ENCODE data around the gene ZNF516.

The ZNF516 gene

DNA sequence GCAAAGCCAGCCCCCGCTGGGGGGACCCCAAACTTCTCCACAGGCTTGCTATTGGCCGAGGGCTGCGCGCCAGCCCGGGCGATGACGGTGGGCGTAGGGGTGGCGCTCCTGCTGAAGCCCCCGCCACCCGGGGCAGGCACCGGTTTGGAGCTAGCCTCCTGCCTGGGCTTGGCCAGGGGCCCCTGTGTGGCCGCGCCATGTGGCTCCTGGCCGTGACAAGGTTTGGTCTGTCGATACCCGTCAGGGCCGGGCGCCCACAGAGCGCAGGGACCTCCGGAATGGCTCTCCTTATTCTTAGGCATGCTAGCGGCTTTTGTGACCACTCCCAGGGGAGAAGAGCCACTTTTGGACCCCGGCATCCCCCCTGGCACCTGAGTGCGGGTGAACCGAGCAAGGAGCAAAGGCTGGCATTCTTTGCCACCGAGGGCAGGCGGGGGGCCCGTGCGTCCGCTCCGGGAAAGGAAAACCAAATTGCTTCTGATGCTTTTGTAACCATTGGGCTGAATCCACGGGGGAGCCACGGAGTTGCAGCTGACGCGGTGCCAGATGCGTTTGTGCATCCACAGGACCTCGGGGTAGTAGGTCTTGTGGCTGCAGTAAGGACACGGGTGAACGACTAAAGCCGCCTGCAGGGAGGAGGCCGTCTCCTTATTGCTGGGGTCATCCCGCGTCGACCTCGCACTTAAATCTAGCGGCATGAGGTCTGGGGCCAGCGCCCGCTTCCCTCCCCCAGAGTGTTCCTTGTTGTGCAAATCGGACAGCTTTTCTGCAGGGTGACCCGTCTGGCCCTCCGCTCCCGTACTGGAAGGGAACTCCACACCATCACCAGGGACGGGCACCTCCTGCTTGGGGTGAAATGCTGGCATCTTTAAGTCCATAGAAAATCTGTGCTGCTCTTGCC lies 115.6 kb downstream of the ZNF516 start:
- FAIRE-seq, result no peak

DNA sequence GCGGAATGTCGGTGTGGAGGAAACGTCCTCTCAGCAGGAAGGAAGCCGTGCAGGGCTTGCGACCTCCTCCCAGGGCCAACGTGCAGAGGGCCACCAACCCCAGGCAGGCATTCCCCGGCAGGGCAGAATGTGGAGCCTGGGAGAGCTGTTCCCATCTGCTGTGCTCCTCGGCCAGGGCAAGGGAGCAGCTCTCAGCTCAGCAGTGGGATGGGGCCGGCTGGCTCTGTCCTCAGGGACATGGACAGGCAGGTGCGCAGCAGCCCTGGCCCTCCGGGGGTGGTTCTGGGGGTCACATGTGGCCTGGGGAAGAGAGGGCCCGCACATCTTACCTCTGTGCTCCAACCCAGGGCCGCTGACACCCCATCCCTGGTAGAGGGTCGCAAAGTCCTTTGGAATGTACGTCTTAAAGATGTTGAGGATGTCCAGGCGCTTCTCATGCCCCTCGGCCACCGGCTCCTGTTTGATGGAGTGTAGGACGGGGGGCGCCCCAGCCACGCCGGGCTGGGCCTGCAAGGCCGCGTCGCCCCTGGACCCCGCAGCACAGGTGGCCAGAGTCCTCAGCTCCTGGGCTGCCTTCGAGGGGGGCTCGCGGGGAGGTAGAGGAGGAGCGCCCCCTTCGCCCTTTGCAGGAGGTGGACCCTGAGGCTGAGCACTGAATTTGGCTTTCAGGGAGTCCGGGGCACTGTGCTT lies 116.4 kb downstream of the ZNF516 start:
- FAIRE-seq, result no peak

DNA sequence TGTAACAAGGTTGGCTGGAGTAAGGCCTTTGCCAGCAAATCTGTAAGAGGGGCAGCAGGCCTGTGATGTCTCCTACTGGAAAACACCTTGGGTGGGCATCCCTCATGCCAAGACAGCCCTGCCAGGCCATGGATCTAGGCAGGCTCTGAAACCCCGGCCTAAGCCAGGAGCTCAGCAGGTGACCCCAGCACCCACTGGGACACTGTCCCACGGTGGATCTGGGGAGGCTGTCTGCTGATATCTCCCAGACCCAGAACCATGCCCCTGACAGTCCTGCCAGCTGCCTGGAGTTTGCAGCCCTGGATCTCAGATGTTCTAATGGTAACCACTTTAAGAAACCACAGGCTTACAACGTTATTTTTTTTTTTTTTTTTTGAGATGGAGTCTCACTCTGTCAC lies 117.7 kb downstream of the ZNF516 start:
- FAIRE-seq, result no peak

DNA sequence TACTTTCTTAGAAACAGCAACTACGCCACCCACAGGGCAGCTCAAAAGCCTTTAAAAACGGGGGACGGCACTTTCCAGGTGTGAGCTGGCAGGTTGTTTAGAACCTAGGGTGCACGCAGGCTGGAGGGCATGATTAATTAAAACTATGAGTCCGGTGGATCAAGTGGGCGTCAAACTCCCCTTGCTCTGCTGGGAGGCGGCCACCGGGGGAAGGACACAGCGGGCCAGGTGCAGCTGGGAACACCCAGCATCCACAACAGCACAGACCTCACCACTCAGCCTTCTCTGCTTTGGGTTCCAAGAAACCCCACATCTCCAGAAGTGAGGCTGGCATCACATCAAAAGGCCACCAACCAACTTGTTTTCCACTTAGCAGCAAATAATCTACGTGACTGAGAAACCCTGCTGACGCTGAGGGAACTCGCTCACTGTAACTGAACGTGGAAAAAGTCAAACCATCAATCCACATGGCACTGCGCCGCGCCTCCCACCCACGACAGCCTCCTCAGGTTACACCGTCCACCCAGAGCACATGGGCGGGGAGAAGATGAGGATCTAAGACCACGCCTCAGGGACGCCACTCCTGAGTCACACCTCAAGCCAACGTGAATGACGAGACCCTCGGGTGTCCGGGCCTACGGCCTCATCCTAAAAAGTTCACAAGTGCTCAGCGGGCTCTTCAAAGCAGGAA lies 118.2 kb downstream of the ZNF516 start:
- no peak for FAIRE-seq

DNA sequence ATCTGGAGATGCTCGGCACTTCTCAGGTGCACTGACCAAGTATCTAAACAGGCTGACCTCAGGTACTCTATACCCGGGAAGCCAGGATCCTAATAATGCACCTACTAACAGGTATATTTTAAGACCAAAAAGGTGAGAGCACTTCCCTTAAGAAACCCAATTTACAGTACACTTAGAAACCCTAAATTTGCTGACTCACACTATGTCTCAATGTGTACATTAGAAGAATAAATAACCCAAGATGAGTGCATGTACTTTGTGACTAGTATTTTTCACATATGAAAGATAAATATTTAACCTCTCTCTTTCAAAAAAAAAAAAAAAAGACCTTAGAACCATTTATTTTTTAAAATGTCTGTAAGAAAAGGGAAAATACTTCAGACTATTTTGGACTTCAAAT lies 118.8 kb downstream of the ZNF516 start:
- FAIRE-seq, result no peak

DNA sequence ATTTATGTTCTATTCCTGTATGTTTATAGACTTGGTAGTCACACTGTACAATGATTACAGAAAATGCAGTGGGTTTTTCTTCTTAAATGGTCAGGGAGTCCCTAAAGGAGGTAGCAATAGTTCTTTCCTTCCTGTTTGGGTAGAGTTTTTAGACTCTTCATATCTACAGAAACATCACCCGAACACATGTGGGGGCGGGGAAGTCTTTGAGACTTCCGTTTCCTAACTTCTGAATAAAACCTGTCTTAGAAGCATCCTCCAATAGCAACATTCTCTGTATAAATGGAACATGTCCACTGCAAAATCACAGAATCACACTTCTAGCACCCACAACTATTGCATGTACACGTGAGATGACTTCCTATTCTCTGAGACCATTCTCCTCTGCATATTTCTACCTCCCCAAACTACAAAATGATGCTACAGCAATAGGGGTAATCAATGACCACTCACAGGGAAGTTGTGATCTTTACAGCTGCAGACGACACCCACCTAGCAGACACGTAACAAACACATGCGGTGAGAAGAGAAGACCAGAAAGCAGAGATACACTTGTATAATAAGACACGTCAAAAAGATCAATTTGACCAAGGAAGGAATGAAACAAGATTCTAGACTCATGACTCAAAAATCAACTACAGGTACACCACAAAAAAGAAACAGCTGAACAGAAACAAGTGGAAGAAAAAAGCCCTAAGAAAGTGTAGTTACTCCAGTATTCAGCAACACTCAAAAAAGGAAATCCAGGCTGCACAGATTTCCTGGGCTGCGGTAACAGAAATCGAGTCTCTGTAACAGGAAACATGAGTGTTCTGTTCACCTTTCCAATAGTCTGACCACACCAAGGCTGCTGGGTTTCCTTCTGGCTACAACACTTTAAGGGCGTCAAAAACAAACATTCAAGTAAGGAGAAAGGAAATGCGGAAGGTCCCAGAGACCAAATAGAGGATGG lies 120.4 kb downstream of the ZNF516 start:
- no peak for FAIRE-seq

DNA sequence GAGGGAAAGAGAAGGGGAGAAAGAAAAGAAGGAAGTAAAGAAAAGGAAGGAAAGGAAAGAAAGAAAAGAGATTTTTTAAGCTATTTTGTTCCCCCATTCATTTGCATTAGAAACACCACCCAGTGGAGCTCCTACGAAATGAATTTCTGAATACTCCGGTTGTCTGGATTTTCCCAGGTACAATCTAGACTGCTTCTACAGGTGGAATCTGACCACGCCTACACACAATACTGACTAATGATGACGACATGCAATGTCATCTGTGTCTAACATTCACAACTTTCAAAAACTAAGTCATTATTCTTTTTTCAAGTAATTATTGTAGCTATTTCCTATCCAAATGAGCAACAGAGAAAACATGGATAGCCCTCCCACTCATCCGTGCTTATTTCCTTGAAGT lies 121.7 kb downstream of the ZNF516 start:
- no peak for FAIRE-seq

DNA sequence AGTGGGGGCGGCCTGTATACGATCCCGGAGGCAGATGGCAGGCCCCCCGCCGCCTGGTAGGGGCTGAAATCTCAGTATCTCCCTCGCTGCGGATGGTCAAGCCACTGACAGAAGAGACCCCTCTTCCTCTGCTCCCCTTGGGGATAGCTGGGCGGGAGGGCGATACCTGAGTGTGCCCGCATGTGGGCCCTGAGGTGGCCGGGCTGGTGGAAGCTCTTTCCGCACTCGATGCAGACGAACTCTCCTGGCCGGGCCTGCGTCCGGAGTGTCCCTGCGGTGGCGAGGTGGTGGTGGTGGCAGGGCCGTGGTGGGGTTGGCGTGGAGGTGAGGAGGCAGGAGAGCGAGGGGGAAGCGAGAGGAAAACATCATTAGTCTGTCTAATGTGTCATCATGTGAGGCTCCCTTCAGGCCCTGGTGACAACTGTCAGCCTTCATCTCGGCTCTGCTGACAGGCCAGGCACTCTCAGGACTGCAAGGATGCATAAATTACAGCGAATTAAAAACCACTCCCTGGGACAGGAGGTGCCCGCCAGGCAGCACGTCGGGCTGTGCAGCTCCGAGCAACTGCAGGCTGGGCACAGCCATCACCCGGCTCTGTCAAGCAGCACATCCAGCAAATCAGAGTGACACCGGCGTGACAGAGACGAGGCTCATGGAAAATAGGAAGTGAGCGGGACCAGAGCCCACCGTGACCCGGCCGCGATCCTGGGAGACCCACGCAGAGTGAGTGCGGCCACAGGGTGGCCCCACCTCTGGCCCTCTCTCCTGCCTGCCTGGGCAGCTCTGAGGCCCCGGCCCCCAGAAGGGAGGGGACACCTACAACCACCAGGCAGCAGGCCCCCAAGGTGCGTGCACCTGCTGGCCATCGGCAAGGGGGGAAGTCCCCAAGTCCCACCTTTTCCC lies 123.5 kb downstream of the ZNF516 start:
- FAIRE-seq, result no peak

DNA sequence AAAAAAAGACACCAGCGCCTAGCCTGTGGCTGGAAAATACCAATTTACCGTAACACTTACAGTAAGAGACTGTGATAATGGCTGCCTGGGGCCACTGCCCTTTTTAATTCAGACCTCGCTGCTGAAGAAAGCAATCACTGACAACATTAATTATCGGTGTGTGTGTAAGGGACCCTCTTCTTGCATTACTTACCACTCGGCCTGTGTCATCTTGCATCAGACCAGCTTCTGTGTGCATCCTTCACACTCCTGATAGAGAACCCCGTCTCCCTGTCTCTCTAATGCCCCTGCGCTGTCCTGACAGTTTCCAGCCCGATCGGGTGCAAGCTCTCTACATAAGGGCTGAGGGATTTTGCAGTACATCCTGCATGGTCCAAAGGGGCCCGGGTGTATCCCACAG lies 124.4 kb downstream of the ZNF516 start:
- FAIRE-seq, result no peak

DNA sequence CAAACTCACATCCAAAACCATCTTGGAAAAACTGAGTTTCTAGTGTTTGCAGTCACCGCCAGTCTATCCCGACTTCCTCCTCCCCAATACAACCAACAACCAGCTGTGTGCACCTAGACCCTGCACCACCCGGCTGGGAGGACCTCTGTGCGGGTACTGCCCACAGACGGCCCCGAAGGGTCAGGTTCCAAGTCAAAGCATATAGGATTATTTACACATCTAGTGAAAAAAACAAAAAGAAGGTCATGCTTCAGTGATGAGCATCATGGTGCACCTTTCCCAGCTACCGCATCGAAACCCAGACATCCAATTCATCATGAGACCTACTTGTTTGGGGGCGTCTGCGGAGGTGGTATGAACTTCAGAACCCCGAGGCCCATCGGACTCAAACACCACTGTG lies 124.8 kb downstream of the ZNF516 start:
- no peak for FAIRE-seq

DNA sequence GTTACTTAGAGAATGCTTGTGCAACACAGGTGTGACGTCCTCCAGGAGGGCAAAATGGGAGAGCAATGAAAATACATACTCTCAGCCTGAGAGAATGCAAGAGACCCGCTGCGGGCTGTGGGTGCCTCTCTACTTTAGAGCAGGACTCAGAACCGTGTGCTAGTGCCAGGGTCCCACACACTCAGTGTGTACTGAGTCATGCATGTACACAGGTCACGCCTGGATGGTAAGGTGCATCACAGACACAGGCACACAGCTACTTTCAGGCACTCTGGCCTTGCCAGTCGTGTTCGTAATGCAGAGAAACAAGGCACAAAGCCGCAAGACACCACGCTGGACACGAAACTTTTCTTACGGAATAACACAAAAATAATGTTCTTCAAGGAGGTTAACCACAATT lies 125.3 kb downstream of the ZNF516 start:
- FAIRE-seq, result no peak

DNA sequence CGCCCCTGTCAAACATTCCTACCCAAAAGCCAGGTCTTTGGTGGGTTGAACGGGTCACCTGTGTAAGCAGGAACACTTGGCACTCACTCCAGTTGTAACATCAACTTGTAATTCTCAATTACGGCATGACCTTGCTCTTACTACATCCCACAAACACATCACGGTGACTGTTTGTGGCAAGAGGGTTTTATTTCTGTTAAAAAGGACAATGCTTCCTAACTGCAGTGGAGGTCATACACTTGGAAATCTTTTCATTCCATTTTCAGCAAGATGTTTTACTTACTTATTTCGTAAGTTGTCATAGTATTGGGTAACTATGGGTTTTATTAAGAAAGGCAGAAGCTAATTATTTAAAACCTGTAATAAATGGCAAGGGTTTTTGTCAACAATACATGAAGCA lies 126.1 kb downstream of the ZNF516 start:
- no peak for FAIRE-seq

DNA sequence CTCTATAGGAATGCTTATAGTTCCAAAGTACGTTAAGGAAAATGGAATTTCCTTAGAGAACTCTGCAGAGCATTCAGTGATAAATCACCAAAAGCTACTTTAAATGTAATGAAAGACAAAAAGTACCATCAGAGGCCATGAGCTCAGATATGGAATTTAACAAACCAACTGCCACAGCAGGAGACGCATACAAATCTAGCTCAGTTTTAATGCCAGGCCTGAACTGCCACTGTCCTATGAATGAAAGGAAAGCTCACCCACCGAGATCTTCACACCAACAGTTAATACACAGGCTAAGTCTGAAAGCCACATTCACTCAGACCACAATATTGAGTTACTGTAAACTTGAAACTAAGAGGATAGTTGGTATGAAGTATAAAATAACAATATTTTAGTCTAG lies 126.8 kb downstream of the ZNF516 start:
- FAIRE-seq, result no peak

DNA sequence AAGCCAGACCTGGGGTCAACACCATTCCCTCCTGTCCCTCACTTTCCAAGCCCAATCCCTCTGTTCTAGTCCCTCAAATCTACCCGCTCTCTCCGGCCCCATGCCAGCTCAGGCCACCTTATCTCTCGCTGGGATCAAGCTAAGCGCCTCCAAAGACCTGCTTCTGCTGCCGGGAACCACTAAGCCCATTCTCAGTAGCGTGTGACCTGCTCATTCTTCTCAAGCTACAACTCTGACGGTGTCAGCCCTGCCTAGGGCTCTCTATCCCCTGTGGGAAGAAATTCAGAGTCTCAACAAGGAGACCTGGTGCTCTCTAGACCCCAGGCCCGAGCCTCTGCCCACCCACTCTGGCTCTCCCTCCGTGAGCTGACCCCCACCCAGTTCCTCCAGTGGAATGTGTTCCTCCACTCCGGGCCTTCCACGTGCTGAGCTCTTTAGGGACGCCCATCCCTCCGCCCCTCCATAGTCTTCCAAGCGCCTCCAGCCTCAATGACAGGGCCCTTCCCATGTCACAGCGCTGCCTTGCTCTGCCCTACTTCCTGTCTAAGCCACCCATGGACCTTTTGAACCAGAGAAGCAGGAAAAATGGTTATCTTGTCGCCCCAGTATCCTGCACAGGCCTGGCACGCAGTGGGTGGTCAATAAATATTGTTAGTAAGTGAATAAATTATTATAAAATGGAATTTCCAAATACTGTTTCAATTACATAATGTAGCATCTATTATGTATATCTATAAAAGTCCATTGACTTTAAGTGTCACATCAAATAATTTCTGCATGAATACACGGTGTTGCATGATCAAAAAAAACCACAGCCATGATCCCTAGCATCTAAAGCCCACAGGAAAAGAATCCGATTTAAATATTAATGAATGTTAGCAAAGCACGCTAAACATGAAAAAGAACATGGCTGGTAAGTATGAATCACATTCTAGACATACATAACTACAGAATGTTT lies 127.6 kb downstream of the ZNF516 start:
- FAIRE-seq, result no peak

DNA sequence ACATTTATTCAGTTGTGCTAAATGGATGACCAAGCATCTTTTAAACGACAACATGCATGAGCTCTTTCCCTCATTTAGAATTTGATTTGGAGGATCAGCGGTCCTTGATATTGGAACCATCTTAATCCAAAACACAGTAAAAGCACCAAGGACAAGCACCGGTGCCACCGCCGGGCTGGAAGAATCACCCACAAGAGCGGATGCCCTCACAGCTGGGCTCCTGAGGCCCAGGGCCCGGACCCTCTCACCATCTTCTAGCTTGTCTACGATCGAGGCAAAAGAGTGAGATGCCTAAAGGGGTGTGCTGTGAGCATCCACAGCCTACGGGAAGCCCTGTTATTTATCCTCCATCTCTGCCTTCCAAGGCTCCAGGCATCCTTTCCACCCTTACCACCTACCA lies 129.5 kb downstream of the ZNF516 start:
- FAIRE-seq, result no peak

DNA sequence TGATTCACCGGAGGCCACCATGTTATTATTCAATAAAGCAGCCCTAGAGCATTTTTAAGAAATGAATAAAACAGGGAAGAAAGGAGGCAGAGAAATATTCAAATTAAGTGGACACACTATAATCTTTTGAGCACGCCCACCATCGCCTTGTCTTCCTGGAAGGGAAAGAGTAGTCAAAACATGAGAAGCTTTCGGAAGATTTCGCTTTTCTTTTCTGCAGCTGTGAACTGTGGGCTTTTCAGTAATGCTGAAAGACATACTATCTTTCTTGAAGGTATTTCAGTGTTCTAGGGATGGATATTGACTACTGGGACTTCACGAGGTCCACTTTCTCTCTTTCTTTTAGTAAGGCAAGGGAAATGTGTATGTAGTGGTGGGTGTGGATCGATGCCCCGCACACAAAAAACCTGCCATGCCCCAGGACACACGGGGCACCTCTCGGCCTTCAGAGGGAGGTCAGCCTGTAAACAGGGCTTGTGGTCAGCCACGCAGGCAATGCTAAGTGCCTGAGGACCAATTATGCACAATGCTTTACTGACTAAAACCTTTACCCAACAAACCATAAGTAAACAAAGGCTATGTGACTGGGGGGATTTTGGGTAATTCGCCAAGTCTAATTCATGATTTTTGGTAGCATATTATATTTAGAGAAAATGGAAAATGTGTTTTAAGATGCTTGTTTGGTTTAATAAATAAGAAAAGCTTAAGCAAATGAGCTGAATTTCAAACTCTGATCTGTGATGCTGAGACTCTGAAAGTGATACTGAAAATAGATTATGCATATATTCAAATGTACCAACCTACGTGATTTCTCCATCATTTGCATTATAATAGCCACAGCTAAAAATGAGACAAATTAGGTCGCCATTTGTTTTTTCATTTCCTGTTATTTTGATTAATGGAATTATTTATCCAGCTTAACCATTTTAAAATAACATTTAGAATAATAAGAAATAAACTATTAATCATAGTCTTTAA lies 130.5 kb downstream of the ZNF516 start:
- FAIRE-seq, result no peak

DNA sequence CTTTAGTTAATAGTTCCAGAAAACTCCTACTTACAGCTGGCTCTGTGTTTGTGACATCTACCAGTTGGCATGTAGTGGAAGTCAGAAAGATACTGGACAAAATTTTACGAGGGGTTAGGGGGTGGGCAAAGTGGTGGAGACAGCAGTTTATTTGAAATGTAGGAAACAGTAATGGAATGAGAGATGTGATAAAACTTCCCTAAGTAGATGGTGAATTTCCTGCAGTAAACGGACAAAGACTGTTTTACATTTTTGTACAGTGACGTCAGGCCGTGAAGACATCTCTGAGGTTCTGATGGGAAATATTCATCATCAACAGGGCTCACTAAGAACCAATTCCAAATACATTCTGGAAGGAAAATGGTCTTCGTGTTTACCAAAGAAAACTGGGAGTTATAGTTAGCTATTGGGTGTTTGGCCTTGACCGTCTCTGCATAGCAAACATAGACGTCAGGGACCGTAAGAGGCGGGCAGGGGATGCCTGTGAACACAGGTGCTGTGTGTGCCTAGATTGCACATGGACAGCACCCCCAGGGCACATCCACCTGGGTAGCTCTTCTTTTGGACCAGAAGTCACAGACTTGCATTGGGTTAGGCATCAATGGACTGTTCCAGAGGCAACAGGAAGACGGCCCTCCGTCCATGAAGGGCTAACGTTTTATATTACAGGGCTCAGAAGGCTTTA lies 131.5 kb downstream of the ZNF516 start:
- FAIRE-seq, result no peak

DNA sequence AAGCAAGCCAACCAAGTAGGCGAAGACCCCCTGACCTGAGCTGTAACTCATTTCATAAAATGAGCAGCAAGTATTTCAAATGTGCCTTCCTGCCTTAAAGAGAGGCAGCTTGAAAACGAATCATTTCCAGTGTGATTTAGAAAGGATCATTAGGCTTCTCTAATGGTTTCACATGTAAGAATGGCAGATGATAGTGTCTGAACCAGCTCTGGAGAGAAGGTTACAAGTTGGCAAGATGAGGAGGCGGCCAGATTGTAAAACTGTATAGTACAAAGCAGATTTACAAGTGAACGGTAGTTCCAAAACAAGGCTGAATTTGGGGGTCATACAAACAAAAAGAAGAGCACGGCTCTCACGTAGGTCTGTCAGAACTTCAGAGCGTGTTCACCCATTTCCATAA lies 132.4 kb downstream of the ZNF516 start:
- no peak for FAIRE-seq
